AG04450 (cell line): Measurements from ENCODE around the gene JOSD1. TPM values are rescaled to one million over a fixed set of nuclear protein-coding genes. Genes with fewer than 3 reads are reported as not detected.

ENCODE experiments used
- CTCF ChIA-PET: fragments of 300-600, 350-600 bp; formaldehyde crosslinking; extraction: SDS; loops from one replicate; lab custom pipeline; 2022; ENCODE audit warnings: antibody characterized with exemption, inconsistent platforms; lab: Charles Lee
- POLR2A ChIA-PET: fragments of 350-600 bp; formaldehyde crosslinking; extraction: SDS; loops from one replicate; lab custom pipeline; 2021; ENCODE audit warnings: antibody characterized with exemption, inconsistent platforms; lab: Yijun Ruan, JAX
- DNase-seq: peaks from one replicate; pipeline ENCODE4 v3.0.0-alpha.2; 2011; ENCODE audit warnings: low read depth, low spot score
- H3K27ac ChIP-seq: one replicate; pipeline ENCODE4 v1.5.1; 2012; ENCODE audit warnings: low read depth, low read length, control low read depth
- H3K27me3 ChIP-seq: one replicate; pipeline ENCODE4 v1.6.0; 2012; ENCODE audit warnings: low read length; ENCODE audit not compliant: control insufficient read depth, insufficient read depth
- H3K4me3 ChIP-seq: 2 replicates; pipeline ENCODE4 v1.5.1; 2011; ENCODE audit warnings: mild to moderate bottlenecking, low read depth, low read length, control low read depth
- H3K9me3 ChIP-seq: 2 replicates; pipeline ENCODE4 v1.5.1; 2012; ENCODE audit warnings: low read length; ENCODE audit not compliant: control insufficient read depth, insufficient read depth
- polyA plus RNA-seq: library from polyadenylated mRNA; depleted of rRNA; stranded (reverse); fragments of >200 nt; gene quantifications from 2 replicates; pipeline ENCODE4 v1.2.3, GENCODE V29; 2011
- TF ChIP-seq, protein P1 (sequence below): IDR thresholded peaks from 2 replicates; pipeline ENCODE4 v1.5.1; 2011; ENCODE audit warnings: low read depth, low read length, control low read depth, inconsistent platforms

The JOSD1 gene
- polyA plus RNA-seq, 1 experiment = 29.6 TPM

DNA sequence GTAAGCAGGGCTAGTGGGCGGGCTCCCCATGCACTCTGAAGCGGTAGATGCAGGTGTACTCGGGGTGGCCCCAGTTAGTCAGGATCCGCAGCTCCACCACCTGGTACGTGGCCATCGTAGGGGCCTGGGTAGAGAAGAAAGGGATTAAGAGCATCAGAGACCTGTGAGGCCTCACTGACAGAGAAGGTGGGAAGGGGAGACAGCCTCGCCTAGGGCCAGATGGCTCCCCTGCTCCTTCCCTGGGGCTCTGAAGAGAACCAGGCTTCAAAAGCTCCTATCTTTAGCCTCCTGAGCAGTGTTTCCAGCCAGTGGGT, 35.5 kb upstream of the JOSD1 start:
- DNase-seq = no peak
- H3K27ac ChIP-seq = no peak overlapping the region
- no peaks in the 10 kb centered on the region for H3K27me3 ChIP-seq
- H3K9me3 ChIP-seq = no peaks in the 10 kb centered on the region; the same call in 1 of the 2 replicates
- CTCF ChIA-PET = interaction anchor here (1.0 kb wide), 1 partner anchor 33 kb away, joined by 3 read pairs; no protein-coding TSS in a partner anchor
- POLR2A ChIA-PET = no interaction called here
- TF ChIP-seq, protein P1, sequence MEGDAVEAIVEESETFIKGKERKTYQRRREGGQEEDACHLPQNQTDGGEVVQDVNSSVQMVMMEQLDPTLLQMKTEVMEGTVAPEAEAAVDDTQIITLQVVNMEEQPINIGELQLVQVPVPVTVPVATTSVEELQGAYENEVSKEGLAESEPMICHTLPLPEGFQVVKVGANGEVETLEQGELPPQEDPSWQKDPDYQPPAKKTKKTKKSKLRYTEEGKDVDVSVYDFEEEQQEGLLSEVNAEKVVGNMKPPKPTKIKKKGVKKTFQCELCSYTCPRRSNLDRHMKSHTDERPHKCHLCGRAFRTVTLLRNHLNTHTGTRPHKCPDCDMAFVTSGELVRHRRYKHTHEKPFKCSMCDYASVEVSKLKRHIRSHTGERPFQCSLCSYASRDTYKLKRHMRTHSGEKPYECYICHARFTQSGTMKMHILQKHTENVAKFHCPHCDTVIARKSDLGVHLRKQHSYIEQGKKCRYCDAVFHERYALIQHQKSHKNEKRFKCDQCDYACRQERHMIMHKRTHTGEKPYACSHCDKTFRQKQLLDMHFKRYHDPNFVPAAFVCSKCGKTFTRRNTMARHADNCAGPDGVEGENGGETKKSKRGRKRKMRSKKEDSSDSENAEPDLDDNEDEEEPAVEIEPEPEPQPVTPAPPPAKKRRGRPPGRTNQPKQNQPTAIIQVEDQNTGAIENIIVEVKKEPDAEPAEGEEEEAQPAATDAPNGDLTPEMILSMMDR = no peak
- no peak overlapping the region for H3K4me3 ChIP-seq

DNA sequence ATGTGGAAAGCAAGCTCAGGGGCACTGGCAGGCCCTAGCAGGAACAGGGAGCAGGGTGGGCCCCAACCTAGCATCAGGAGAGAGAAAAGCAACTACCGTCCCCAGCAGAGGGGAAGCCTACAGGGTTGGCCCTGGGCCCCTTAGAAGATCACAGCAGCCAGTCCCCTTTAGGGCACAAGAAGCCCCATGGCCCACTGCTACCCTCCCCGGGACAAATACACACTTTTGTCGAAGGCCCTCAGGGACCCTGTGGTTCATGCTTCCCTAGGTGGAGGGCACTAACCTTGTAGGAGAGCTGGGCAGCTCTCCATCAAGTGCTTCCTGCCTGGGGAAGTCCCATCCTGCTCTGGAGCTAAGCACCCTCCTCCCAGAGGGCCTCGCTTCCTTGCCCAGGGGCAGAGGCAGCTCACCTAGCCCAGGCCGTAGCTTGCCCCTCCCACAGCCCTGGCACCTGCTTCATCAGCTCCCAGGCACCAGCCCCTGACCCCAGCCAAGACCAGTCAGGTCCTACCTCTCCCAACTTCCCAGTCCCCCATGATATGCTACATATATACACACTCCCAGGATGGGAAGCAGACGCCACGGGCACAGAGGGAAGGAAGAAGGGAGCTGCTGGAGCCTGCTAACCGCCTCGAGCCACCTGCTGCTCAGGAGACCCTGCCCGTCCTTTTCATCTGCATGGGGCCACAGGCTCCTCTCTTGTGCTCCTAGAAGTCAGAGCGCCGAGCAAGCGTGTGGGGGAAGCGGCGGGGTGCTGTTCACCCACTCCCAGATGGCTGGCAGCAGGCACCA, 34.9 kb upstream of the JOSD1 start:
- CTCF ChIA-PET = interaction anchor here (1.0 to 2.9 kb wide), 2 partner anchors 11 to 33 kb away, joined by 3 to 19 read pairs; no protein-coding TSS in a partner anchor
- no peak overlapping the region for H3K4me3 ChIP-seq
- peak overlapping the region; percentile 21 for H3K27ac ChIP-seq
- POLR2A ChIA-PET = no interaction called here
- no peak for DNase-seq
- no peaks in the 10 kb centered on the region; the same call in 1 of the 2 replicates for H3K9me3 ChIP-seq
- no peaks in the 10 kb centered on the region for H3K27me3 ChIP-seq
- TF ChIP-seq, protein P1 = no peak

DNA sequence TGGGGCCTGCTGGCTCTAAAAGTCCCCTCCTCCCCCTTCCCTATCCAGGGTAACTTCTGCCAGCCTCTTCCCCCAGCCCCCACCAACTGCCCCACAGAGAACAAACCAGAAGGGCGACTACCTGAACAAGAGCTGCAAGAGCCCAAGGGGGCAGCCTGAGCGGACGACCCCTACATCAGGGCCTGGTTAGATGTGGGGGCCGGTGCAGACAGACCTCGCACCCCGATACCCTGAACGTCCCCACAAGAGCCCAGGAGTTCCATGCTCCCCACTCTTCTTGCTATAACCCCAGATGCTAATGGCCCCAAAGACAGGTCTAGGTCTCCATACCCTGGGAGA, 34.4 kb upstream of the JOSD1 start:
- Histone ChIP-seq H3K4me3 (no peak overlapping the region), H3K27ac (peak overlapping the region; percentile 21), H3K9me3 (no peaks in the 10 kb centered on the region; the same call in 1 of the 2 replicates), H3K27me3 (no peaks in the 10 kb centered on the region)
- CTCF ChIA-PET = interaction anchor here (2.9 kb wide), 1 partner anchor 10 kb away, joined by 19 read pairs; no protein-coding TSS in a partner anchor
- POLR2A ChIA-PET = no interaction called here
- TF ChIP-seq, protein P1 = no peak
- DNase-seq = no peak

DNA sequence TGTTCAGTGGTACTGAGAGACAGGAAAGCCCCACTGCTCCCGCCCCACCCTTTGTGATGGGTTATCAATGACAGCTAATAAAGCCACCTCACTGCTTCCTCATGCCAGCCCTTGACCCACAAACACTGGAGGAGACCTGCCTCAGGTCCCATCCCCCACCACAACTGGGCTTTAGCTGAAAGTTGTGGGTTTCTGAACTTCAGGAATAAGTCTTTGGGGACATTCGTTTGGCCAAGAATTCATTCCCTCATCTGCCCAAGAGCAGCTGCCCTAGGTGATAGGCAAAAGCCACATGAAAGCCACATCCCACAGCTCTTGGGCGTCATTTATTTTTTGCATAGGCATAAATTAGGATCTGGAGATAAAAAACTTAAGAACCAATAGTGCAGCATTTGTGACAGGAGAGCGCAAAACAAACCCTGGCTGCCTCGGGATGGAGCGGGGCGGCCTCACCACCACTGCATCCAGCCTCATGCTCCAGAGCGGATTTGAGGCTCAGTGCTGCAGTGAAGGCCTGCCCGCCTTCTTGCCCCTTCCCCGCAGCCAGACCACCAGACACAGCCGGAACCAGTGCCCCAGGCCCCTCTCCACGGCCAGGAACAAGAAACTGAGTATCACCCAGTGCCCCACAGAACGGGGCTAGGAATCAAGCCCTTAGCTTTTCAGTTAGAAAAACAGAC, 33.8 kb upstream of the JOSD1 start:
- DNase-seq = no peak
- H3K27me3 ChIP-seq = no peaks in the 10 kb centered on the region
- no peak overlapping the region for H3K4me3 ChIP-seq
- CTCF ChIA-PET = interaction anchor here (2.9 kb wide), 1 partner anchor 10 kb away, joined by 19 read pairs; no protein-coding TSS in a partner anchor
- TF ChIP-seq, protein P1 = no peak
- peak overlapping the region; percentile 74 for H3K27ac ChIP-seq
- POLR2A ChIA-PET = interaction anchor here (0.9 kb wide), 1 partner anchor 16 kb away, joined by 3 read pairs; no protein-coding TSS in a partner anchor
- no peaks in the 10 kb centered on the region; the same call in 1 of the 2 replicates for H3K9me3 ChIP-seq
